H9 (cell line): Measurements from ENCODE around the gene CDC123. TPM values are rescaled to one million over a fixed set of nuclear protein-coding genes. Genes with fewer than 3 reads are reported as not detected.
A peak's percentile ranks its signal among the peaks of the same experiment; 100 is the strongest.

Experiments used
- DNase-seq: peaks from one replicate; pipeline ENCODE4 v3.0.0-alpha.2; 2017
- H2AFZ ChIP-seq: one replicate; pipeline ENCODE4 v1.6.1; 2013; ENCODE audit warnings: mild to moderate bottlenecking, low read length, control low read depth, moderate library complexity
- H2AK5ac ChIP-seq: 2 replicates; pipeline ENCODE4 v1.6.1; 2013; ENCODE audit warnings: low read length, control low read depth, mixed read lengths; ENCODE audit not compliant: insufficient read length
- H2BK120ac ChIP-seq: one replicate; pipeline ENCODE4 v1.6.1; 2013; ENCODE audit warnings: low read depth, mild to moderate bottlenecking, low read length, control low read depth, inconsistent platforms; ENCODE audit not compliant: poor library complexity, severe bottlenecking
- H2BK12ac ChIP-seq: 2 replicates; pipeline ENCODE4 v1.6.1; 2013; ENCODE audit warnings: low read length, control low read depth, mixed read lengths, low read depth; ENCODE audit not compliant: insufficient read length
- H2BK15ac ChIP-seq: 2 replicates; pipeline ENCODE4 v1.6.1; 2013; ENCODE audit warnings: low read depth, low read length, control low read depth
- H2BK20ac ChIP-seq: one replicate; pipeline ENCODE4 v1.6.1; 2013; ENCODE audit warnings: low read depth, mild to moderate bottlenecking, low read length, control low read depth, inconsistent platforms; ENCODE audit not compliant: poor library complexity, severe bottlenecking
- H2BK5ac ChIP-seq: 2 replicates; pipeline ENCODE4 v1.6.1; 2013; ENCODE audit warnings: low read length, control low read depth, mixed read lengths; ENCODE audit not compliant: insufficient read length
- H3K14ac ChIP-seq: 2 replicates; pipeline ENCODE4 v1.6.1; 2013; ENCODE audit warnings: low read length, control low read depth; ENCODE audit not compliant: insufficient read depth
- H3K18ac ChIP-seq: 2 replicates; pipeline ENCODE4 v1.6.1; 2013; ENCODE audit warnings: low read depth, mild to moderate bottlenecking, mixed read lengths, low read length, control low read depth; ENCODE audit not compliant: insufficient read length
- H3K23ac ChIP-seq: 2 replicates; pipeline ENCODE4 v1.6.1; 2013; ENCODE audit warnings: low read length, control low read depth, mixed read lengths, low read depth; ENCODE audit not compliant: insufficient read length
- H3K23me2 ChIP-seq: 2 replicates; pipeline ENCODE4 v1.6.1; 2013; ENCODE audit warnings: low read depth, mild to moderate bottlenecking, mixed read lengths, low read length, control low read depth; ENCODE audit not compliant: insufficient read length, poor library complexity, severe bottlenecking
- H3K27ac ChIP-seq: 2 replicates; pipeline ENCODE4 v1.5.1; 2013; ENCODE audit warnings: low read length, control low read depth, mixed read lengths, low read depth; ENCODE audit not compliant: insufficient read length
- H3K27me3 ChIP-seq: 2 replicates; pipeline ENCODE4 v1.6.1; 2013; ENCODE audit warnings: low read length, control low read depth, inconsistent platforms; ENCODE audit not compliant: insufficient read depth
- H3K4ac ChIP-seq: 2 replicates; pipeline ENCODE4 v1.6.1; 2013; ENCODE audit warnings: low read depth, mild to moderate bottlenecking, control low read depth, inconsistent platforms, low read length, moderate library complexity
- H3K4me1 ChIP-seq: 2 replicates; pipeline ENCODE4 v1.6.1; 2013; ENCODE audit warnings: low read length, control low read depth, inconsistent platforms; ENCODE audit not compliant: insufficient read depth
- H3K4me2 ChIP-seq: 2 replicates; pipeline ENCODE4 v1.6.1; 2013; ENCODE audit warnings: low read length, control low read depth, mixed read lengths; ENCODE audit not compliant: insufficient read length, insufficient read depth
- H3K56ac ChIP-seq: 2 replicates; pipeline ENCODE4 v1.6.1; 2013; ENCODE audit warnings: low read depth, mild to moderate bottlenecking, mixed read lengths, low read length, control low read depth; ENCODE audit not compliant: insufficient read length
- H3K79me1 ChIP-seq: 2 replicates; pipeline ENCODE4 v1.6.1; 2013; ENCODE audit warnings: low read depth, mild to moderate bottlenecking, moderate library complexity, low read length, control low read depth, inconsistent platforms; ENCODE audit not compliant: insufficient read depth, poor library complexity, severe bottlenecking
- H3K79me2 ChIP-seq: 2 replicates; pipeline ENCODE4 v1.6.1; 2013; ENCODE audit warnings: low read length, control low read depth, inconsistent platforms; ENCODE audit not compliant: insufficient read depth
- H3K9ac ChIP-seq: 2 replicates; pipeline ENCODE4 v1.6.1; 2013; ENCODE audit warnings: low read length, control low read depth, mixed read lengths; ENCODE audit not compliant: insufficient read length; ENCODE audit errors: extremely low read depth
- H3K9me3 ChIP-seq: one replicate; pipeline ENCODE4 v1.6.1; 2013; ENCODE audit warnings: low read depth, low read length, inconsistent platforms; ENCODE audit not compliant: control insufficient read depth
- H3T11ph ChIP-seq: one replicate; pipeline ENCODE4 v1.6.1; 2013; ENCODE audit warnings: mild to moderate bottlenecking, low read length, control low read depth, inconsistent platforms
- H4K20me1 ChIP-seq: one replicate; pipeline ENCODE4 v1.6.1; 2013; ENCODE audit not compliant: control insufficient read depth, insufficient read length, insufficient read depth
- H4K5ac ChIP-seq: 2 replicates; pipeline ENCODE4 v1.6.1; 2013; ENCODE audit warnings: low read depth, mild to moderate bottlenecking, mixed read lengths, low read length, control low read depth; ENCODE audit not compliant: insufficient read length
- H4K8ac ChIP-seq: replicated peaks from 2 replicates; pipeline ENCODE4 v1.6.1; 2013; ENCODE audit warnings: low read length, control low read depth, mixed read lengths, low read depth; ENCODE audit not compliant: insufficient read length
- H4K91ac ChIP-seq: 2 replicates; pipeline ENCODE4 v1.6.1; 2013; ENCODE audit warnings: low read depth, mild to moderate bottlenecking, moderate library complexity, mixed read lengths, low read length, control low read depth; ENCODE audit not compliant: insufficient read length
- H3K27ac Mint-ChIP-seq, 3 experiments: 2 replicates in 2 of 3; 3 replicates in 1 of 3; pipeline ENCODE4 v1.8.0; 2020 to 2021; ENCODE audit warnings: mixed read lengths in 3 of 3, mild to moderate bottlenecking in 1 of 3, moderate library complexity in 1 of 3
- H3K27me3 Mint-ChIP-seq: 2 replicates; pipeline ENCODE4 v1.8.0; 2021; ENCODE audit warnings: low read depth, mild to moderate bottlenecking, moderate library complexity, mixed read lengths
- H3K36me3 Mint-ChIP-seq, 3 experiments: 2 replicates in 2 of 3; 3 replicates in 1 of 3; pipeline ENCODE4 v1.8.0; 2020 to 2021; ENCODE audit warnings: low read depth in 3 of 3, mixed read lengths in 3 of 3; ENCODE audit not compliant: insufficient read depth in 1 of 3
- H3K4me1 Mint-ChIP-seq, 2 experiments: 2 replicates each; pipeline ENCODE4 v1.8.0; 2020; ENCODE audit warnings: mixed read lengths in 2 of 2
- H3K4me3 Mint-ChIP-seq, 2 experiments: 2 replicates in 1 of 2; 3 replicates in 1 of 2; pipeline ENCODE4 v1.8.0; 2020 to 2021; ENCODE audit warnings: mild to moderate bottlenecking in 2 of 2, mixed read lengths in 2 of 2, moderate library complexity in 1 of 2
- H3K9me3 Mint-ChIP-seq, 2 experiments: 2 replicates in 1 of 2; 3 replicates in 1 of 2; pipeline ENCODE4 v1.8.0; 2020; ENCODE audit warnings: mild to moderate bottlenecking in 2 of 2, mixed read lengths in 2 of 2, moderate library complexity in 1 of 2
- CTCF ChIP-seq: fragments of 200-600 bp; sonication (generic); conservative IDR thresholded peaks from 3 replicates; pipeline ENCODE4 v1.8.0; 2021; ENCODE audit warnings: antibody characterized with exemption, mild to moderate bottlenecking
- WGBS: extraction: QIAGEN DNeasy Blood & Tissue Kit; methylation state at CpG from one replicate; pipeline ENCODE4 v1.1.7; 2013; ENCODE audit warnings: missing lambda C conversion rate, low lambda C conversion rate, mixed read lengths; ENCODE audit not compliant: insufficient read length; ENCODE audit errors: extremely low coverage; 5-methylcytosine and 5-hydroxymethylcytosine counted together
- total RNA-seq: library from RNA; stranded (reverse); gene quantifications from 2 replicates; pipeline ENCODE4 v1.2.1, GENCODE V29; 2021

The CDC123 gene
- total RNA-seq, 1 experiment from 2014 or later = 159 TPM

GRCh38 chr10:12160664-12161063 is 35.3 kb upstream of the CDC123 start:
- H2BK20ac ChIP-seq = no peak overlapping the region
- no peak overlapping the region for H2BK5ac ChIP-seq
- H3K4me1 ChIP-seq = no peaks in the 10 kb centered on the region
- DNase-seq = no peak
- no peak overlapping the region for H4K8ac ChIP-seq
- H3K27ac ChIP-seq = no peak overlapping the region
- H2BK15ac ChIP-seq = no peak overlapping the region
- no peak overlapping the region for H3K18ac ChIP-seq
- no peak overlapping the region for H4K91ac ChIP-seq
- no peaks in the 10 kb centered on the region for H3K9me3 Mint-ChIP-seq
- no peaks in the 10 kb centered on the region for H3K27me3 ChIP-seq
- H3K36me3 Mint-ChIP-seq = peaks cover 14 to 70% (median 53%) of the 10 kb centered on the region in 3 experiments; a peak in 6 of 7 replicates
- no peaks in the 10 kb centered on the region for H3K79me1 ChIP-seq
- H3K79me2 ChIP-seq = no peaks in the 10 kb centered on the region
- no peak for TF ChIP-seq CTCF
- no peak overlapping the region for H2BK120ac ChIP-seq
- no peak overlapping the region for H3K4me3 Mint-ChIP-seq
- H4K20me1 ChIP-seq = no peaks in the 10 kb centered on the region
- H3K23ac ChIP-seq = no peak overlapping the region
- H3K4me2 ChIP-seq = no peak overlapping the region
- no peak overlapping the region for H2AK5ac ChIP-seq
- no peak overlapping the region for H2BK12ac ChIP-seq
- H4K5ac ChIP-seq = no peak overlapping the region
- H3K14ac ChIP-seq = no peak overlapping the region
- H3K56ac ChIP-seq = no peak overlapping the region
- no peaks in the 10 kb centered on the region for H3K23me2 ChIP-seq
- H3K4ac ChIP-seq = no peak overlapping the region
- no CpG with 5 or more reads among the region's 5 CpGs for WGBS
- H3T11ph ChIP-seq = no peak overlapping the region
- peaks cover 0 to 3% of the 10 kb centered on the region in 2 experiments; a peak in 2 of 4 replicates for H3K4me1 Mint-ChIP-seq
- no peak overlapping the region for H2AFZ ChIP-seq
- H3K27me3 Mint-ChIP-seq = no peaks in the 10 kb centered on the region
- no peak overlapping the region for H3K9ac ChIP-seq
- H3K9me3 ChIP-seq = no peaks in the 10 kb centered on the region
- H3K27ac Mint-ChIP-seq = peak overlapping the region in 1 of 3 experiments; percentile 81; a peak in 2 of 7 replicates
